HG03342 (cell line): ENCODE results near the gene ARHGAP45.
A peak's percentile ranks its signal among the peaks of the same experiment; 100 is the strongest.
"Not testable (repeated sequence)": the region's sequence is repeated elsewhere in the genome, so short reads cannot be mapped to it uniquely, and the experiment has no call there.

Experiments used
- ATAC-seq: cut with Tn5 transposase; IDR thresholded peaks from one replicate; pipeline ENCODE4 v1.9.1; 2021; ENCODE audit warnings: mild to moderate bottlenecking, moderate library complexity; ENCODE audit not compliant: unreplicated experiment

The ARHGAP45 gene, protein sequence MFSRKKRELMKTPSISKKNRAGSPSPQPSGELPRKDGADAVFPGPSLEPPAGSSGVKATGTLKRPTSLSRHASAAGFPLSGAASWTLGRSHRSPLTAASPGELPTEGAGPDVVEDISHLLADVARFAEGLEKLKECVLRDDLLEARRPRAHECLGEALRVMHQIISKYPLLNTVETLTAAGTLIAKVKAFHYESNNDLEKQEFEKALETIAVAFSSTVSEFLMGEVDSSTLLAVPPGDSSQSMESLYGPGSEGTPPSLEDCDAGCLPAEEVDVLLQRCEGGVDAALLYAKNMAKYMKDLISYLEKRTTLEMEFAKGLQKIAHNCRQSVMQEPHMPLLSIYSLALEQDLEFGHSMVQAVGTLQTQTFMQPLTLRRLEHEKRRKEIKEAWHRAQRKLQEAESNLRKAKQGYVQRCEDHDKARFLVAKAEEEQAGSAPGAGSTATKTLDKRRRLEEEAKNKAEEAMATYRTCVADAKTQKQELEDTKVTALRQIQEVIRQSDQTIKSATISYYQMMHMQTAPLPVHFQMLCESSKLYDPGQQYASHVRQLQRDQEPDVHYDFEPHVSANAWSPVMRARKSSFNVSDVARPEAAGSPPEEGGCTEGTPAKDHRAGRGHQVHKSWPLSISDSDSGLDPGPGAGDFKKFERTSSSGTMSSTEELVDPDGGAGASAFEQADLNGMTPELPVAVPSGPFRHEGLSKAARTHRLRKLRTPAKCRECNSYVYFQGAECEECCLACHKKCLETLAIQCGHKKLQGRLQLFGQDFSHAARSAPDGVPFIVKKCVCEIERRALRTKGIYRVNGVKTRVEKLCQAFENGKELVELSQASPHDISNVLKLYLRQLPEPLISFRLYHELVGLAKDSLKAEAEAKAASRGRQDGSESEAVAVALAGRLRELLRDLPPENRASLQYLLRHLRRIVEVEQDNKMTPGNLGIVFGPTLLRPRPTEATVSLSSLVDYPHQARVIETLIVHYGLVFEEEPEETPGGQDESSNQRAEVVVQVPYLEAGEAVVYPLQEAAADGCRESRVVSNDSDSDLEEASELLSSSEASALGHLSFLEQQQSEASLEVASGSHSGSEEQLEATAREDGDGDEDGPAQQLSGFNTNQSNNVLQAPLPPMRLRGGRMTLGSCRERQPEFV

GRCh38 chr19:1066748-1067340, at the start of gene ARHGAP45:
TSS of gene ARHGAP45 (plus strand) at chr19:1067167. CDS start at chr19:1067406, 239 bp downstream.
- ATAC-seq = no peak

DNA sequence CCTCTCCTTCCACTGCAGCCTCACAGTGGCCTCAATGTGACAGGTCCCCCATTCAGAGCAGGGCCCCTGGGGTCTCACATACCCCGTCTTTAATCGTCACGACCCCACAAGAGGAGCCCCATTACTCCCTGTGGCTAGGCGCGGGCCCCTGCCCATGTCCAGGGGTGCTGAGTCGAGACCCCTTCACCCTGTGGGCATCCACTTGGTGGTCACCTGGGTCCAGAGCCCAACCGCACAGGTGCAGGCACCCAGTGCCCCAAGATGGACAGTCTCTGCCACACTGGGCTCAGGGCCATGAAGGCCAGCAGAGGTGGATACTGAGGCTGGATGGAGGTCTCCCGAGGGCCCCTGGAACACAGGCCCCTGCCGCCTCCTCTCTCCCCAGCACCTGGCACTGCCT, 49.1 kb upstream of the ARHGAP45 start:
- no peak for ATAC-seq

DNA sequence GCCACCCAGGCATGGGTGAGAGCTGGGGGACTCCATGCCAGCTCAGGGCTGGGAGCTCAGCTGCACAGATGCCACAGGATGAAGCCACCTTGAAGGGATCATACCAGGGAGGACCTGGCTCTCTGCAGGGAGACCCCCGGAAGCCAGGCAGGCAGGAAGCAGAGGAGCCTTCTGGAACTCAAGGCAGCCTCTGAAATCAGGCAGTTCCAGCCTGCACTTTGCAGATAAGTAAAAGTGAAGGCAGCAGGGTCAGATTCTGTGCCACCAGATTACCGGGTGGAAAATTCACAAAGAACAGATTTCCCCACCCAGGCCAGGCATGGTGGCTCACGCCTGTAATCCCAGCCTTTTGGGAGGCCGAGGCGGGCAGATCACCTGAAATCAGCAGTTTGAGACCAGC, 48.6 kb upstream of the ARHGAP45 start:
- no peak for ATAC-seq

GRCh38 chr19:1018932-1019615, 47.9 kb upstream of the ARHGAP45 start:
- ATAC-seq = no peak

DNA sequence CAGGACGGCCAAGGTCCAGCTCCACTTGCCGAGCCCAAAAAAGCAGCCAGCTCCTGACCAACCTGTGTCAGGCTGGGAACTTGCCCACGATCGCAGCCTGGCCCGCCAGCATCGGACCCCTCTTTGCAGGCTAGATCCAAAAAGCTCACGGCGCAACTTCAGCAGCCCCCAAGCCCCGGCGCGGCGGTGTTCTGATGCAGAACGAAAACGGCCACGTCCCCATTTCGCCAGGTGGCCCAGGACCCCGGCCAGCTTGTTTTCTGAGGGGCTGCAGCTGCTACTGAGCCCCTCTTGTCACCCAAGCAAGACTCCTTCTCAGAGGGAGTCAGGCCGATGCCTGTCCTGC, 47.4 kb upstream of the ARHGAP45 start:
- no peak for ATAC-seq

DNA sequence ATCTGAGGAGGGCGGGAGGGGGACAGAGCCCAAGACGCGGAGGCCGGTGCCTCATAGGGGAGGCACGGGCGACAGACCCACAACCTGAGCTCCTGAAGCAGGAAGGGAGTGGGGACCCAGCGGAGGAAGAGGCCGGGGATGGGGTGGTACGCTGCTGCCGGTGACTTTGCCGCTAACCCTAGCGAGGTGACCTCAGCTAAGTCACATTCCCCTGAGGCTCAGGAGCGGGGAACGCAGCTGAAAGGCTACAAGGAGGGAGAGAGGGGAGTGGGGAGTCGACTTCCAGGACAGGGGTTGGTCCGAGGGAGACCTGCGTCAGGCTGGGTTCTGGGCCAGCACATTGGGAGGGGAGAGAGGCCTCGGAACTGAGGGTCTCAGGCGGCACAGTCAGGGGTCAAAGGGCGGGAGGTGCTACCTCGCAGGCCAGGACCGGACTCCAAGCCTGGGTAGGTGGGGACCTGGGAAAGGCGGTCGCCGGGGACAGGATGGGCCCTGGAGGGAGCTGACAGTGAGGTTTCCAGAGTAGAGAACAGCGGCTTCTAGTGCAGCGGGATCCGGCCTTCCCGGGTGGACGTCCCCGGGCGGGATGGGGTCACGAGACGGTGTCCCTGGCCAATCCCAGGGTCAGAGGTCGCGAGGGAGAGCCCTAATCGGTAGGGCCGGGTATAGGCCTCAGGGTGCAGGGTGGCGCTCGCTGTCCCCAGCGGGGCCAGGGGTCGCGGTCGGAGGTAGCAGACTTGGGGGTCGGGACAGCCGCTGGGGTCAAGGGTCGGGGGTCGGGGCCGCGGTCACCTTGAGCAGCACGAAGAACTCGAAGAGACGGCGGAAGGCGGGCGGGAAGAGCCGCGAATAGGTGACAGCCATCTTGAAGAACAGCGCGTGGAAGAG, 46.7 kb upstream of the ARHGAP45 start:
- ATAC-seq = no peak

GRCh38 chr19:1020868-1021425, 46.0 kb upstream of the ARHGAP45 start, which contains the start of gene TMEM259:
TSS of gene TMEM259 (minus strand) at chr19:1021123. CDS start at chr19:1020996, 127 bp downstream.
- ATAC-seq = peak; percentile 69

GRCh38 chr19:1023883-1024188, 43.1 kb upstream of the ARHGAP45 start:
- not testable (repeated sequence) for ATAC-seq

- ATAC-seq = not testable (repeated sequence)
Measured at GRCh38 chr19:1025080-1025479, 41.9 kb upstream of the ARHGAP45 start.

DNA sequence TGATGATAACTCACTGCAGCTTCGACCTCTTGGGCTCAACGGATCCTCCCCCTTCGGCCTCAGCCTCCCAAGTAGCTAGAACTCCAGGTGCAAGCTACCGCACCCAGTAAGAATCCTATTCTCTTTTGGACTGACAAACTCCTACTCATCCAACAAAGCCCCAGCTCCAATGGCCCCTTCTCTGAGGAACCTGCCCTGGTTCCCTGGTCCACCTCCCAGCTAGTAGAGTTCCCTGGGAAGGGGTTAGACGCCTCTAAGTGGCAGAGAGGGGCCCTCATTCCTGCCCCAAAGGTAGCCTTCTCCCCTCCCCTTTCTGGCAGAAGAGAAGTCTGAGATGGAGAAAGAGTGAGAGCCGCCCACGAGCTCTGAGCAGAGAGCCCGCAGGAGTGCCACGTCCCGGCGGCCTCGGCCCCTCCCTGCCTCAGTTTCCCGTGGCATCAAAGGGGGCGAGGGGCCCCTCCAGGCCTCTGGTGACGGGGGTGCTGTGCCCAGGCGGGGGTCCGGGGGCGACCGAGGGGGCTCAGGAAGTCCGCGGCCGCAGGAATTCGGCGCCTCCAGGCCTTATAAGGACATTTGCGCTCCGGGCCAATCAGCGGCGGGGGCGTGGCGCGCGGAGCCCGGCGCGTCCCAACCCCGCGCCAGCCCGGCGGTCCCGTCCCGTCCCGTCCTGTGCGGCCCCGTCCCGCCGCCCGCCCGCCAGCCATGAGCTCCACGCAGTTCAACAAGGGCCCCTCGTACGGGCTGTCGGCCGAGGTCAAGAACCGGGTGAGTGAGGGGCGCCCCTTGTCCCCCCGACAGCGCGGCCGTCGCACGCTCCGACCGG, 40.8 kb upstream of the ARHGAP45 start, which contains the start of gene CNN2:
TSS of gene CNN2 (plus strand) at position 649 of the 823 bp plus-strand sequence. CDS start at position 703, 54 bp downstream.
- peak; percentile 40 for ATAC-seq

- ATAC-seq = peak; percentile 6
Measured at GRCh38 chr19:1026783-1027649, 40.0 kb upstream of the ARHGAP45 start.

- ATAC-seq = no peak
Measured at GRCh38 chr19:1027650-1028061, 39.3 kb upstream of the ARHGAP45 start.

GRCh38 chr19:1028062-1028926, 38.7 kb upstream of the ARHGAP45 start:
- no peak for ATAC-seq

DNA sequence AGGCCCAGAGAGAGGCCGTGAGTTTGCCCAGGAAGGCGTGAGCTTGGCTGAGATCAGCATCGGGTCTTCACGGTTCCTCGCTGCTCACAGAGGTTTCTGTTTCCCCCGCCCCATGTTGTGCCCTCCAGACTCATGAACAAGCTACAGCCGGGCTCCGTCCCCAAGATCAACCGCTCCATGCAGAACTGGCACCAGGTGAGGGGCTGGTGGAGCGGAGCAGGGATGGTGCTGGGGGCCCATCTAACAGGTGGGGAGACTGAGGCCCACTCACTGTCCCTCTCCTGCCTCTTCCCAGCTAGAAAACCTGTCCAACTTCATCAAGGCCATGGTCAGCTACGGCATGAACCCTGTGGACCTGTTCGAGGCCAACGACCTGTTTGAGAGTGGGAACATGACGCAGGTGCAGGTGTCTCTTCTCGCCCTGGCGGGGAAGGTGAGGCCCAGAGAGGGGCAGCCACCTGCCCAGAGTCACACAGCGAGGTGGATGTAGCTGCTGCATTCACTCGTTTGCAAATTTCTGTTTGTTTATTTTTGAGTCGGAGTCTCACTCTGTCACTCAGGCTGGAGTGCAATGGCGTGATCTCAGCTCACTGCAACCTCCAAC, 34.6 kb upstream of the ARHGAP45 start:
- no peak for ATAC-seq

DNA sequence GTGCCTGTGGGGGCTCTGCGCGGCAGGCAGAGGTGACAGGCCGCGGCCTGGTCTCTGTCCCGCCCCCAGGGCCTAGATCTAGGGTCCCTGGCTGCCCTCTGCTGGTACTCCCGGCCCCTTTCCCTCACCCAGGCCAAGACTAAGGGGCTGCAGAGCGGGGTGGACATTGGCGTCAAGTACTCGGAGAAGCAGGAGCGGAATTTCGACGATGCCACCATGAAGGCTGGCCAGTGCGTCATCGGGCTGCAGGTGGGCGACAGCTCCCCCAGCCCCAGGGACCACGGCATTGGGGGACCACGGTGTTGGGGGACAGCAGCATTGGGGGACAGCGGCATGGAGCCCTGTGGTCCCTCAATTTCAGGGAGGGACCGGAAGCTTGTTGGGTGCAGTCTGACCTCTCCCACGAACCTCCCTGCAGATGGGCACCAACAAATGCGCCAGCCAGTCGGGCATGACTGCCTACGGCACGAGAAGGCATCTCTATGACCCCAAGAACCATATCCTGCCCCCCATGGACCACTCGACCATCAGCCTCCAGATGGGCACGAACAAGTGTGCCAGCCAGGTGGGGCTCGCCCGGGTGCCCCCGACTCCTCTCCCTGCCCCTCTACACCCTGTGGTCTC, 30.9 kb upstream of the ARHGAP45 start:
- ATAC-seq = no peak
